GM12878 (cell line): ENCODE data around the gene NLE1. TPM values are rescaled to one million over a fixed set of nuclear protein-coding genes. Genes with fewer than 3 reads are reported as not detected.

Source experiments
- ATAC-seq: fragments of 200-7000 bp; cut with Tn5 transposase; 3 replicates; pipeline ENCODE4 v1.9.1; 2020; ENCODE audit warnings: mild to moderate bottlenecking, moderate library complexity
- BruUV-seq: library from RNA; stranded (reverse); fragments of 400-500 nt; replicated peaks from 2 replicates; lab custom pipeline; 2021; lab: Mats Ljungman, UMichigan
- CTCF ChIA-PET: fragments of 300-600 bp; sonication (Branson Sonifier 250); formaldehyde crosslinking; extraction: SDS; loops from one replicate; lab custom pipeline; 2021; ENCODE audit warnings: inconsistent platforms; lab: Yijun Ruan, JAX
- POLR2A ChIA-PET: fragments of 350-600 bp; formaldehyde crosslinking; extraction: SDS; loops from one replicate; lab custom pipeline; 2021; ENCODE audit warnings: inconsistent platforms; lab: Charles Lee
- RAD21 ChIA-PET: fragments of 300-600 bp; sonication (Branson Sonifier 250); formaldehyde crosslinking; loops from one replicate; lab custom pipeline; 2023; ENCODE audit warnings: antibody characterized with exemption; ENCODE audit not compliant: unreplicated experiment; lab: Charles Lee
- SMC1A ChIA-PET: fragments of 300-600 bp; sonication (Branson Sonifier 250); formaldehyde crosslinking; loops from one replicate; lab custom pipeline; 2023; ENCODE audit not compliant: unreplicated experiment, uncharacterized antibody; lab: Charles Lee
- DNase-seq: peaks from one replicate; pipeline ENCODE4 v3.0.0-alpha.2; 2011; ENCODE audit warnings: low read depth, low spot score
- FAIRE-seq: peaks from 3 replicates; lab custom pipeline; 2011; peaks lifted over from hg19 to GRCh38; lab: Jason Lieb, UNC
- H2AFZ ChIP-seq: 2 replicates; pipeline ENCODE4 v1.6.0; 2011; ENCODE audit warnings: low read depth, low read length, control low read depth; ENCODE audit not compliant: control insufficient read depth
- H3K27ac ChIP-seq: 2 replicates; pipeline ENCODE4 v1.5.1; 2011; ENCODE audit warnings: control low read depth; ENCODE audit not compliant: control insufficient read depth, insufficient read depth
- H3K27me3 ChIP-seq, 2 experiments: replicated peaks in 1 of 2; 2 replicates each; pipeline versions ENCODE4 v1.6.0 to v1.6.1; 2011; ENCODE audit warnings: low read length in 1 of 2; ENCODE audit not compliant: control insufficient read depth in 2 of 2, insufficient read depth in 2 of 2
- H3K36me3 ChIP-seq, 2 experiments: 2 replicates each; pipeline ENCODE4 v1.5.1; 2011; ENCODE audit warnings: low read length in 1 of 2; ENCODE audit not compliant: control insufficient read depth in 2 of 2, insufficient read depth in 2 of 2
- H3K4me1 ChIP-seq: 2 replicates; pipeline ENCODE4 v1.6.1; 2011; ENCODE audit warnings: mild to moderate bottlenecking, low read length, moderate library complexity, mixed read lengths; ENCODE audit not compliant: control insufficient read depth, insufficient read depth
- H3K4me2 ChIP-seq: 2 replicates; pipeline ENCODE4 v1.6.0; 2011; ENCODE audit warnings: control low read depth; ENCODE audit not compliant: control insufficient read depth, insufficient read depth
- H3K4me3 ChIP-seq: fragments of 200-600 bp; sonication (generic); 2 replicates; pipeline ENCODE4 v1.5.1; 2016
- H3K79me2 ChIP-seq: 2 replicates; pipeline ENCODE4 v1.6.0; 2011; ENCODE audit warnings: low read length; ENCODE audit not compliant: control insufficient read depth, insufficient read depth
- H3K9ac ChIP-seq: 2 replicates; pipeline ENCODE4 v1.8.0; 2011; ENCODE audit warnings: low read length, control low read depth, mixed read lengths; ENCODE audit not compliant: control insufficient read depth, insufficient read depth
- H3K9me3 ChIP-seq: replicated peaks from 3 replicates; pipeline ENCODE4 v1.5.1; 2011; ENCODE audit warnings: mild to moderate bottlenecking, low read length; ENCODE audit not compliant: control insufficient read depth, insufficient read depth
- H4K20me1 ChIP-seq: 2 replicates; pipeline ENCODE4 v1.6.0; 2011; ENCODE audit not compliant: control insufficient read depth, insufficient read depth
- ATF7 ChIP-seq: fragments of 450-650 bp; IDR thresholded peaks from 2 replicates; pipeline ENCODE4 v1.6.1; 2016; ENCODE audit warnings: low read depth, mild to moderate bottlenecking
- RELB ChIP-seq: fragments of 450-650 bp; IDR thresholded peaks from 2 replicates; pipeline ENCODE4 v1.6.1; 2017; ENCODE audit warnings: low read depth, mild to moderate bottlenecking, moderate library complexity
- ZNF384 ChIP-seq: IDR thresholded peaks from 2 replicates; pipeline ENCODE4 v1.6.1; 2012; ENCODE audit warnings: low read depth, mild to moderate bottlenecking, low read length, improper control_type of control experiment, borderline replicate concordance
- ZSCAN29 ChIP-seq: fragments of 450-650 bp; IDR thresholded peaks from 2 replicates; pipeline ENCODE4 v1.6.1; 2017; ENCODE audit warnings: mild to moderate bottlenecking, moderate library complexity
- WGBS: methylation state at CpG from one replicate; pipeline ENCODE4 v1.1.6; 2016; ENCODE audit warnings: low lambda C conversion rate; ENCODE audit not compliant: insufficient replicate concordance, insufficient coverage; ENCODE audit errors: missing lambda C conversion rate; 5-methylcytosine and 5-hydroxymethylcytosine counted together
- in situ Hi-C: fragments of 300-500 bp; cut with MboI; formaldehyde crosslinking; loops from 9 replicates; pipeline ENCODE4 v1.14.3; 2018; ENCODE audit warnings: mixed read lengths
- intact Hi-C: fragments of 100-400 bp; cut with micrococcal nuclease; formaldehyde crosslinking; loops from one replicate; pipeline ENCODE4 v1.14.2; 2022; ENCODE audit not compliant: unreplicated experiment
- polyA plus RNA-seq, 11 experiments: library from polyadenylated mRNA; depleted of rRNA in 4 of 11; unstranded in 6 of 11; stranded (reverse) in 5 of 11; fragments of >200 nt; fragmentation: Nextera tagmentation in 4 of 11; fragmentation: Illumina TruSeq in 1 of 11; extraction: Ambion mirVana in 4 of 11; extraction: Trizol in 1 of 11; gene quantifications; 1 replicate in 1 of 11; 2 replicates in 10 of 11; pipeline versions ENCODE4 v1.2.1 to v1.2.3, GENCODE V29; 2011 to 2016; ENCODE audit warnings: inconsistent platforms in 2 of 11, missing spikeins in 2 of 11, low read depth in 1 of 11
- total RNA-seq, 4 experiments: library from RNA; depleted of rRNA in 3 of 4; stranded (reverse); fragments of >200 nt in 3 of 4; fragmentation: Illumina TruSeq in 1 of 4; extraction: Trizol in 1 of 4; gene quantifications; 2 replicates each; pipeline versions ENCODE4 v1.2.1 to v1.2.3, GENCODE V29; 2013 to 2021

The NLE1 gene
- total and polyA plus RNA-seq, 10 of the 15 experiments (the other 5 are each of a cell fraction or from before 2014, with no cell fraction given), result 2.4 to 33.5 (median 17.6) TPM

- WGBS, result 0% methylated on average over 2 of the region's 2 CpGs
- H3K79me2 ChIP-seq, result no peaks in the 10 kb centered on the region
- no peak for ATAC-seq
- no peak overlapping the region for H3K27ac ChIP-seq
- POLR2A ChIA-PET, result no interaction called here
- no peaks in the 10 kb centered on the region for H3K4me1 ChIP-seq
- H3K4me3 ChIP-seq, result no peak overlapping the region
- H3K9me3 ChIP-seq, result no peaks in the 10 kb centered on the region
- in situ Hi-C loops, result no loop called here
- H3K27me3 ChIP-seq, result peaks cover 0 to 5% of the 10 kb centered on the region in 2 experiments; a peak in 3 of 4 replicates
- no peak for TF ChIP-seq ZNF384
- no peak for TF ChIP-seq ZSCAN29
- TF ChIP-seq RELB, result no peak
- TF ChIP-seq ATF7, result peak; percentile 79
- TF ChIP-seq, all 136 proteins: peak for 1
- FAIRE-seq (no peak), DNase-seq (no peak)
- intact Hi-C loops, result loop anchor here (1.0 to 2.0 kb wide), 2 partner anchors 367 to 575 kb away; no protein-coding TSS in a partner anchor
- H3K9ac ChIP-seq, result no peak overlapping the region
- H3K4me2 ChIP-seq, result no peak overlapping the region
- H4K20me1 ChIP-seq, result no peaks in the 10 kb centered on the region
- SMC1A ChIA-PET, result interaction anchor here (1.0 kb wide), 1 partner anchor 368 kb away, joined by 3 read pairs; no protein-coding TSS in a partner anchor
- no TSS peak for BruUV-seq
- RAD21 ChIA-PET, result interaction anchor here (2.1 kb wide), 1 partner anchor 362 kb away, joined by 6 read pairs; no protein-coding TSS in a partner anchor
- CTCF ChIA-PET, result interaction anchor here (1.3 kb wide), 1 partner anchor 361 kb away, joined by 7 read pairs; no protein-coding TSS in a partner anchor
- no peak overlapping the region for H2AFZ ChIP-seq
- no peaks in the 10 kb centered on the region for H3K36me3 ChIP-seq
Measured at GRCh38 chr17:35171834-35172233, 29.7 kb upstream of the NLE1 start.
